GM23338 (cell line): ENCODE results near the gene RIC1. TPM values are rescaled to one million over a fixed set of nuclear protein-coding genes. Genes with fewer than 3 reads are reported as not detected.

Source experiments
- ATAC-seq: fragments of 200-7000 bp; cut with Tn5 transposase; 3 replicates; pipeline ENCODE4 v1.9.1; 2020
- DNase-seq: peaks from one replicate; pipeline ENCODE4 v3.0.0-alpha.2; 2015; ENCODE audit warnings: low spot score
- H2AFZ ChIP-seq: fragments of 200-600 bp; sonication (generic); 2 replicates; pipeline ENCODE4 v1.8.0; 2016; ENCODE audit warnings: antibody characterized with exemption, mild to moderate bottlenecking, moderate library complexity
- H3F3A ChIP-seq: fragments of 200-600 bp; sonication (generic); replicated peaks from 2 replicates; pipeline ENCODE4 v1.8.0; 2017; ENCODE audit warnings: antibody characterized with exemption, mixed run types, low read depth
- H3K27ac ChIP-seq: fragments of 200-600 bp; sonication (generic); 2 replicates; pipeline ENCODE4 v1.6.1; 2016; ENCODE audit warnings: low read depth
- H3K27me3 ChIP-seq: fragments of 200-600 bp; sonication (generic); 2 replicates; pipeline ENCODE4 v1.8.0; 2016; ENCODE audit warnings: mild to moderate bottlenecking, mixed run types, moderate library complexity; ENCODE audit not compliant: insufficient read depth
- H3K36me3 ChIP-seq: fragments of 200-600 bp; sonication (generic); 2 replicates; pipeline ENCODE4 v1.8.0; 2016; ENCODE audit warnings: mild to moderate bottlenecking; ENCODE audit not compliant: insufficient read depth
- H3K4me1 ChIP-seq: fragments of 200-600 bp; sonication (generic); 2 replicates; pipeline ENCODE4 v1.8.0; 2016; ENCODE audit warnings: mild to moderate bottlenecking, moderate library complexity; ENCODE audit not compliant: insufficient read depth
- H3K4me2 ChIP-seq: fragments of 200-600 bp; sonication (generic); 2 replicates; pipeline ENCODE4 v1.7.1; 2017; ENCODE audit warnings: mixed run types
- H3K4me3 ChIP-seq: fragments of 200-600 bp; sonication (generic); 2 replicates; pipeline ENCODE4 v1.6.1; 2016; ENCODE audit warnings: mixed run types
- H3K79me2 ChIP-seq: fragments of 200-600 bp; sonication (generic); replicated peaks from 2 replicates; pipeline ENCODE4 v1.8.0; 2017; ENCODE audit warnings: mild to moderate bottlenecking; ENCODE audit not compliant: insufficient read depth
- H3K9me2 ChIP-seq: fragments of 200-600 bp; sonication (generic); 2 replicates; pipeline ENCODE4 v1.8.0; 2017; ENCODE audit not compliant: insufficient read depth
- H4K20me1 ChIP-seq: fragments of 200-600 bp; sonication (generic); replicated peaks from 2 replicates; pipeline ENCODE4 v1.8.0; 2017; ENCODE audit warnings: mild to moderate bottlenecking; ENCODE audit not compliant: insufficient read depth
- H3K27ac Mint-ChIP-seq: 2 replicates; pipeline ENCODE4 v1.8.0; 2020; ENCODE audit warnings: inconsistent platforms, mild to moderate bottlenecking, moderate library complexity, mixed read lengths
- H3K27me3 Mint-ChIP-seq: 3 replicates; pipeline ENCODE4 v1.8.0; 2022; ENCODE audit warnings: low read depth, mild to moderate bottlenecking, moderate library complexity, mixed read lengths, inconsistent platforms; ENCODE audit not compliant: insufficient read depth, poor library complexity
- H3K36me3 Mint-ChIP-seq: 3 replicates; pipeline ENCODE4 v1.8.0; 2021; ENCODE audit warnings: low read depth, mild to moderate bottlenecking, inconsistent platforms, moderate library complexity, mixed read lengths
- H3K4me1 Mint-ChIP-seq: 3 replicates; pipeline ENCODE4 v1.8.0; 2020; ENCODE audit warnings: mild to moderate bottlenecking, inconsistent platforms, mixed read lengths
- H3K4me3 Mint-ChIP-seq: 3 replicates; pipeline ENCODE4 v1.8.0; 2021; ENCODE audit warnings: moderate library complexity, mild to moderate bottlenecking, inconsistent platforms, mixed read lengths
- H3K9me3 Mint-ChIP-seq: 3 replicates; pipeline ENCODE4 v1.8.0; 2020; ENCODE audit warnings: moderate library complexity, mild to moderate bottlenecking, inconsistent platforms, mixed read lengths
- CREB1 ChIP-seq: fragments of 250-450 bp; sonication (Bioruptor Pico); IDR thresholded peaks from 2 replicates; pipeline ENCODE4 v1.5.0; 2020; ENCODE audit warnings: low read depth, mild to moderate bottlenecking, moderate library complexity
- CTCF ChIP-seq, 2 experiments: fragments of 200-600 bp in 1 of 2; sonication (generic) in 1 of 2; conservative IDR thresholded peaks; 2 replicates each; pipeline versions ENCODE4 v1.5.1 to v1.6.1; 2016 to 2017; ENCODE audit warnings: antibody characterized with exemption in 2 of 2, low read depth in 2 of 2, mild to moderate bottlenecking in 2 of 2, moderate library complexity in 1 of 2
- ETS1 ChIP-seq: IDR thresholded peaks from 2 replicates; pipeline ENCODE4 v1.6.1; 2016; ENCODE audit warnings: antibody characterized with exemption
- EZH2phosphoT487 ChIP-seq: fragments of 200-600 bp; sonication (generic); IDR thresholded peaks from one replicate; pipeline ENCODE4 v1.8.1; 2018; ENCODE audit warnings: antibody characterized with exemption; ENCODE audit not compliant: unreplicated experiment
- JUNB ChIP-seq: IDR thresholded peaks from one replicate; pipeline ENCODE4 v1.6.1; 2016; ENCODE audit warnings: antibody characterized with exemption; ENCODE audit not compliant: unreplicated experiment
- NANOG ChIP-seq: IDR thresholded peaks from 2 replicates; pipeline ENCODE4 v1.6.1; 2016; ENCODE audit warnings: antibody characterized with exemption, borderline replicate concordance
- ZNF331 ChIP-seq: fragments of 250-450 bp; sonication (Bioruptor Pico); IDR thresholded peaks from 2 replicates; pipeline ENCODE4 v1.5.0; 2020; ENCODE audit warnings: low read depth, mild to moderate bottlenecking, moderate library complexity
- ZNF462 ChIP-seq: fragments of 250-450 bp; sonication (Bioruptor Pico); IDR thresholded peaks from 2 replicates; pipeline ENCODE4 v1.5.0; 2020; ENCODE audit warnings: mild to moderate bottlenecking, moderate library complexity
- polyA plus RNA-seq: library from polyadenylated mRNA; unstranded; fragments of >200 nt; fragmentation: Nextera tagmentation; extraction: Ambion mirVana; gene quantifications from 2 replicates; pipeline ENCODE4 v1.2.1, GENCODE V29; 2016
- total RNA-seq: library from RNA; depleted of rRNA; stranded (reverse); fragments of >200 nt; shearing (Covaris generic); gene quantifications from 2 replicates; pipeline ENCODE4 v1.2.3, GENCODE V29; 2014

RIC1 gene
- total and polyA plus RNA-seq, 2 experiments from 2014 or later, result 7.8 to 34.9 TPM

- Histone ChIP-seq H3K27ac (no peak overlapping the region), H3K36me3 (no peaks in the 10 kb centered on the region), H3K4me3 (no peak overlapping the region), H3K27me3 (no peaks in the 10 kb centered on the region), H3K9me2 (no peaks in the 10 kb centered on the region), H3K4me1 (no peaks in the 10 kb centered on the region), H2AFZ (no peak overlapping the region), H4K20me1 (no peaks in the 10 kb centered on the region), H3K79me2 (no peaks in the 10 kb centered on the region), H3F3A (no peaks in the 10 kb centered on the region), H3K4me2 (no peak overlapping the region)
- Mint-ChIP-seq H3K9me3 (no peaks in the 10 kb centered on the region), H3K36me3 (peaks cover 10% of the 10 kb centered on the region; the same call in 2 of the 3 replicates), H3K4me1 (no peaks in the 10 kb centered on the region; the same call in 2 of the 3 replicates), H3K27ac (no peak overlapping the region), H3K4me3 (no peak overlapping the region), H3K27me3 (no peaks in the 10 kb centered on the region)
- DNase-seq (no peak), ATAC-seq (no peak)
- TF ChIP-seq ETS1, result no peak
- no peak for TF ChIP-seq EZH2phosphoT487
- TF ChIP-seq CREB1 (CRISPR knock-in tag), result no peak
- no peak for TF ChIP-seq JUNB
- TF ChIP-seq CTCF (conservative IDR thresholded peaks at IDR 0.05; ENCODE audit: low read depth in 2 of 2), result no peak
- no peak for TF ChIP-seq ZNF462 (CRISPR knock-in tag)
- TF ChIP-seq NANOG, result no peak
- TF ChIP-seq ZNF331 (CRISPR knock-in tag), result no peak
These were observed 186.6 kb downstream of the RIC1 start for GRCh38 chr9:5815461-5815860.
